HG02571 (cell line): ENCODE data around the gene UBE2S.
"Not testable (repeated sequence)": the region's sequence is repeated elsewhere in the genome, so short reads cannot be mapped to it uniquely, and the experiment has no call there.

Experiments
- ATAC-seq: cut with Tn5 transposase; IDR thresholded peaks from one replicate; pipeline ENCODE4 v1.9.1; 2021; ENCODE audit warnings: mild to moderate bottlenecking, moderate library complexity; ENCODE audit not compliant: unreplicated experiment

UBE2S gene

GRCh38 chr19:55406826-55407549 is 600 bp downstream of the UBE2S start:
- ATAC-seq: no peak

- no peak for ATAC-seq
Observed at GRCh38 chr19:55406091-55406825, 1.3 kb downstream of the UBE2S start.

GRCh38 chr19:55405638-55406037 is 1.9 kb downstream of the UBE2S start:
- no peak for ATAC-seq

GRCh38 chr19:55402509-55402908 is 5.1 kb downstream of the UBE2S start:
- no peak for ATAC-seq

- not testable (repeated sequence) for ATAC-seq
Observed at GRCh38 chr19:55401390-55401789, 6.2 kb downstream of the UBE2S start.

- no peak for ATAC-seq
Observed at GRCh38 chr19:55400281-55401087, 7.1 kb downstream of the UBE2S start.

- no peak for ATAC-seq
Observed at GRCh38 chr19:55398200-55398925, 9.2 kb downstream of the UBE2S start.

- no peak for ATAC-seq
Observed at GRCh38 chr19:55392820-55393761, 14.5 kb downstream of the UBE2S start.

GRCh38 chr19:55391702-55392615 is 15.6 kb downstream of the UBE2S start:
- ATAC-seq: no peak

- ATAC-seq: no peak
Observed at GRCh38 chr19:55391191-55391670, 16.4 kb downstream of the UBE2S start.

GRCh38 chr19:55390461-55390880 is 17.1 kb downstream of the UBE2S start:
- ATAC-seq: no peak

GRCh38 chr19:55389386-55390317 is 17.9 kb downstream of the UBE2S start:
- no peak for ATAC-seq

- no peak for ATAC-seq
Observed at GRCh38 chr19:55387736-55388497, 19.7 kb downstream of the UBE2S start.

GRCh38 chr19:55386493-55386971 is 21.1 kb downstream of the UBE2S start:
- no peak for ATAC-seq

- ATAC-seq: peak; percentile 67
Observed at GRCh38 chr19:55385724-55386492, 21.7 kb downstream of the UBE2S start, which contains the start of gene RPL28. RPL28 (plus strand) TSS chr19:55385932; CDS start chr19:55386358, 426 bp downstream.
